ENCODE data around the gene RNMT. TPM values are rescaled to one million over a fixed set of nuclear protein-coding genes. Genes with fewer than 3 reads are reported as not detected.
"Not testable (repeated sequence)": the region's sequence is repeated elsewhere in the genome, so short reads cannot be mapped to it uniquely, and the experiment has no call there.

Gene RNMT
- total RNA-seq, 1 donor from 2014 or later = 6.4 TPM

GRCh38 chr18:13735681-13736080 is 9.2 kb downstream of the RNMT start:
- intact Hi-C loops (cut with DNase I) = no loop called here
- TF ChIP-seq CTCF (IDR thresholded peaks at IDR 0.05) = no peak
- no peaks in the 10 kb centered on the region for H3K27me3 ChIP-seq
- DNase-seq (ENCODE audit: low spot score in 2 of 2) = no peak
- H3K27ac ChIP-seq = no peak overlapping the region
- H3K9me3 ChIP-seq = no peaks in the 10 kb centered on the region
- H3K4me3 ChIP-seq = no peak overlapping the region
- peaks cover 35 to 70% of the 10 kb centered on the region in 2 donors for H3K36me3 ChIP-seq
- peaks cover 0 to 2% of the 10 kb centered on the region in 2 donors for H3K4me1 ChIP-seq

DNA sequence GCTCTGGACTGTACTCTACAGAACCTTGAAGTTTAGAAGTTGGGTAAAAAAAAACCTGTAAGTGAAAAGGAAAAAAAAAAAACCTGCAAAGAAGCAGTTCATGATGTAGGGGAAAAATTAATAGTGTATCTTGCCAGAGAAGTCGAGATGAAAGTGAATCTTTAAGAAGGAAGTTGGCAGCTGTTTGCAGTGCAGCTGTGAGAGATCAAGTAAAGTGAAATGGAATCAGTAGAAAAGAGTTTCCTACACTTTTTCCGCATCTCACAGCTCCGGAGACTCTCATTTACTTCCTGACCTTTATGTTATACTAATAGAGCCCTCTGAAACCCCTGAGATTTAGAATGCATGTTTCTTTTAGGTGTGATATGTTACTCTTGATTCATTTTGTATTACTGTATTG is 19.2 kb downstream of the RNMT start:
- TF ChIP-seq CTCF (IDR thresholded peaks at IDR 0.05) = no peak
- Histone ChIP-seq H3K4me1 (no peaks in the 10 kb centered on the region), H3K9me3 (no peaks in the 10 kb centered on the region), H3K36me3 (peaks cover 32 to 74% of the 10 kb centered on the region in 2 donors), H3K27me3 (no peaks in the 10 kb centered on the region), H3K27ac (no peak overlapping the region), H3K4me3 (no peak overlapping the region)
- intact Hi-C loops (cut with DNase I) = no loop called here
- no peak for DNase-seq (ENCODE audit: low spot score in 2 of 2)

GRCh38 chr18:13746633-13747032 is 20.2 kb downstream of the RNMT start:
- no peak for TF ChIP-seq CTCF (IDR thresholded peaks at IDR 0.05)
- H3K4me3 ChIP-seq = no peak overlapping the region
- no peaks in the 10 kb centered on the region for H3K27me3 ChIP-seq
- DNase-seq (ENCODE audit: low spot score in 2 of 2) = no peak
- peaks cover 33 to 74% of the 10 kb centered on the region in 2 donors for H3K36me3 ChIP-seq
- no peaks in the 10 kb centered on the region for H3K9me3 ChIP-seq
- intact Hi-C loops (cut with DNase I) = no loop called here
- no peaks in the 10 kb centered on the region for H3K4me1 ChIP-seq
- H3K27ac ChIP-seq = no peak overlapping the region

DNA sequence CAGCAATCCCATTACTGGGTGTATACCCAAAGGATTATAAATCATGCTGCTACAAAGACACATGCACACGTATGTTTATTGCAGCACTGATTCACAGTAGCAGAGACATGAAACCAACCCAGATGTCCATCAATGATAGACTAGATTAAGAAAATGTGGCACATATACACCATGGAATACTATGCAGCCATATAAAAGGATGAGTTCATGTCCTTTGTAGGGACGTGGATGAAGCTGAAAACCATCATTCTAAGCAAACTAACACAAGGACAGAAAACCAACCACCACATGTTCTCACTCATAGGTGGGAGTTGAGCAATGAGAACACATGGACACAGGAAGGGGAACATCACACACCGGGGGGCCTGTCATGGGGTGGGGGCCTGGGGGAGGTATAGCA is 25.1 kb downstream of the RNMT start:
- intact Hi-C loops (cut with DNase I); H3K4me3 ChIP-seq; H3K9me3 ChIP-seq; H3K27me3 ChIP-seq; DNase-seq (ENCODE audit: low spot score in 2 of 2); H3K4me1 ChIP-seq; H3K27ac ChIP-seq: not testable (repeated sequence)
- peaks cover 76 to 88% of the 10 kb centered on the region in 2 donors for H3K36me3 ChIP-seq

DNA sequence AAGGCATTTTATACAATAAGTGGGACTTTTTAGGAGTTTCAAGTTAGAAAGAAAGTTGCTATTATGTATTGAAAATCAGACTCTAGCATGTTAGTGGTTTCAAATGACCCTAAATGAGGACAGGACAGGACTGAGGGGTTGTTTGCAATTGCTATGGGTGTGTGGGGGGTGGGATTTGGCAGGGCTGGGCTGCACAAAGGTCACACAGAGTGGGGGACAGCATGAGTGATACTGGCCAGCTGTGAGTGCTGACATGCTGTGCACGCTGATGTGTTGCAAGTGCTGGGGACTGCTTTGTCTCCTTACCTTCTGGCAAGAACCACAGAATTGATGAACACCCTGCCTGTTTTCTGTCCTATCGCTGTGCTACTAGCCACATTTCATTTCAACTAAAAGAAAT is 29.8 kb downstream of the RNMT start:
- Histone ChIP-seq H3K36me3 (peaks cover 59 to 86% of the 10 kb centered on the region in 2 donors), H3K4me3 (no peak overlapping the region), H3K27ac (no peak overlapping the region), H3K27me3 (no peaks in the 10 kb centered on the region), H3K4me1 (no peaks in the 10 kb centered on the region), H3K9me3 (no peaks in the 10 kb centered on the region)
- TF ChIP-seq CTCF (IDR thresholded peaks at IDR 0.05) = no peak
- intact Hi-C loops (cut with DNase I) = no loop called here
- no peak for DNase-seq (ENCODE audit: low spot score in 2 of 2)

DNA sequence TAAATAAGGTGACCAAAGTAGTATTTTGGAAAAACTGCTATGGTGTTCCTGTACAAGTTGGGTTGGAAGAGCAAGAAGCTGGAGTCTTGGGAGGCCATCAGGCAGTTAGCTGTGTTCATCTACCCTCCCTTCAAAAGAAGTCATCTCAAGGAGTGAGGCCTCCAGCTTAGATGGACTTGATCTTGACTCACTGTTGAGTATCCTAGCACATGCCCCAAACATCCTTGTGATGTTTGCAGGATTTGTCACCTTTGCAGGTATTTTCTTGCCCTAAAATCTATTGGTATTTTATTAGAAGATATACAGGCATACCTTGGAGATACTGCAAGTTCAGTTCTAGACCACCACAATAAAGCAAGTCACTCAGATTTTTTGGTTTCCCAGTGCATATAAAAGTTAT is 30.2 kb downstream of the RNMT start:
- no peak for DNase-seq (ENCODE audit: low spot score in 2 of 2)
- no peak overlapping the region for H3K27ac ChIP-seq
- intact Hi-C loops (cut with DNase I) = no loop called here
- H3K9me3 ChIP-seq = no peaks in the 10 kb centered on the region
- no peak for TF ChIP-seq CTCF (IDR thresholded peaks at IDR 0.05)
- peaks cover 58 to 86% of the 10 kb centered on the region in 2 donors for H3K36me3 ChIP-seq
- no peaks in the 10 kb centered on the region for H3K4me1 ChIP-seq
- no peaks in the 10 kb centered on the region for H3K27me3 ChIP-seq
- no peak overlapping the region for H3K4me3 ChIP-seq
